Caki2 (cell line): ENCODE results near the gene SERPINA6. TPM values are rescaled to one million over a fixed set of nuclear protein-coding genes. Genes with fewer than 3 reads are reported as not detected.
A peak's percentile ranks its signal among the peaks of the same experiment; 100 is the strongest.

Experiments
- DNase-seq: peaks from one replicate; pipeline ENCODE4 v3.0.0-alpha.2; 2015; ENCODE audit warnings: low read depth
- in situ Hi-C: cut with HindIII; loops from 2 replicates; pipeline ENCODE4 v1.10.0; 2016; ENCODE audit warnings: low sequenced_read_pairs, low pct_unique_long_range_greater_than_20kb, mixed read lengths
- total RNA-seq: library from RNA; depleted of rRNA; stranded (reverse); fragments of >200 nt; shearing (Covaris generic); gene quantifications from 2 replicates; pipeline ENCODE4 v1.2.3, GENCODE V29; 2014; ENCODE audit warnings: low replicate concordance

Gene SERPINA6
- total RNA-seq, 1 experiment from 2014 or later: 3.8 TPM

DNA sequence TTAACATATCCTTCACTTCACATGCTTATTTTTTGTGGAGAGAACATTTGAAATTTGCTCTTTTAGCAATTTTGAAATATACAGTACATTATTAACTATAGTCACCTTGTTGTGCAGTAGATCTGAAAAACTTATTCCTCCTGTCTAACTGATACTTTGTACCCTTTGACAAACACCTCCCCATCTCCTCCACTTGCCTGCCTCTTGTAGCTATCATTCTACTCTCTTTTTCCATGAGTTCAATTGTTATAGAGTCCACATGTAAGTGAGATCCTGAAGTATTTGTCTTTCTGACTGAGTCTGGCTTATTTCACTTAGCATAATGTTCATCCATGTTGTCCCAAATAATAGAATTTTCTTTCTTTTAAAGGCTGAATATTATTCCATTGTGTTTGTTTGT lies 9.5 kb upstream of the SERPINA6 start:
- in situ Hi-C loops: no loop called here

DNA sequence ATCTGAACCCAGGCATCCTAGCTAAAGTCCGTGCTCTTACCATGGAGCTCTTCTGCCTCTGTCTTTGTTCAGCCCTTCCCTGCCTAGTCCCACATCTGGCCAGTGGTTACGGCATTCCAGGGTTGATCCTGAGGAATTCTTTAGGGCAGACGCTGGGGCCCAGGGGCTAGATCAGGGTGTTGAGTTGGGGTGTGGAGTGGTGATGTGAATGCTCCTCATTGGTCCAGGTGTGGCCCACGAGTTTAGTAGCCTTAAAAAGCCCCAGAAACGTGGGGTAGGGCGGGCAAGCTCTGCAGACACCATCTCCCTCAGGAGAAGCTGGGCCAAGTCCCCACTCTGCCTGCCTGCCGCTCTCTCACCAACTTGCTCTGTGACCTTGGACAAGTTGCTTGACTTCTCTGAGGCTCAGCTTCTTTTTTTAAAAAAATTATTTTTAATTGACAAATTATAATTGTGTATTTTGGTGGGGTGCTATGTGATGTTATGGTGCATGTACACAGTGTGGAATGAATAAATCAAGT lies 9.0 kb upstream of the SERPINA6 start:
- DNase-seq: no peak
- in situ Hi-C loops: no loop called here

More for the DNA sequence above, 9.5 kb upstream of the SERPINA6 start:
- no peak for DNase-seq

DNA sequence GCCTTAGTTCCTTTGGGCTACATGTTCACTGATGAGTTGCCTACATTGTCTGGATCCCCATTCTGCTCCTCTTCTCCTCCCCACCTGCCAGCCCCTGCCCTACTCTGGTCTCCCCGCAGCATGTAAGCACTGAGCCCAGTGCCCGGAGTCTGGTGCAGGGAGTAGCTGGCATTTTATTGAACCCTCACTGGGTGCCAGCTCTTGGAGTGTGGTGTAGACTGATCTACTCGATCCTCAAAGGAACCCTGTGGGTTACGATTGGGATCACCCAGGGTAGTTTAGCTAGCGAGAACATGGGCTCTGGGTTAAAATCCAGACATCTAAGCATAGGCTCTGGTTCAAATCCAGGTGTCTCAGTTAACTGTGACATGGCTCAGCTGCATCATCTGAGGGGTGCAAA lies 8.3 kb upstream of the SERPINA6 start:
- in situ Hi-C loops: no loop called here

DNA sequence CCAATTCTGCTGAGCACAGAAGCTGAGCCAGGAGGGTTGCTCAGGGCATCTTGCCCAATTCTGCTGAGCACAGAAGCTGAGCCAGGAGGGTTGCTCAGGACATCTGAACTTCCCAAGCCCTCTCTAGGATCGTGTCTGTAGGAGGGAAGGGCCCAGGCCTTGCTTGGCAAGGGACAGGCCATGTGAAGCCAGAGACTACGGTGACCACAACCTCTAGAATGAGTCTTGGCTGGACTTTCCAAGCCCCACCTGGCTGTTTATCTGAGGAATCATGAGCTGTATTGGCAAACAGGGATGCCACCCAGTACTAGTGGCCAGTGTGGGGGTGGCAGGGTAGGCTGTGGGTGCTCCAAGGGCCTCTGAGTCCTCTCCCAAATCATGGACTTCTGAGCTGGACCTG lies 7.7 kb upstream of the SERPINA6 start:
- no peak for DNase-seq
- in situ Hi-C loops: no loop called here

More for the DNA sequence above, 8.3 kb upstream of the SERPINA6 start:
- DNase-seq: no peak

DNA sequence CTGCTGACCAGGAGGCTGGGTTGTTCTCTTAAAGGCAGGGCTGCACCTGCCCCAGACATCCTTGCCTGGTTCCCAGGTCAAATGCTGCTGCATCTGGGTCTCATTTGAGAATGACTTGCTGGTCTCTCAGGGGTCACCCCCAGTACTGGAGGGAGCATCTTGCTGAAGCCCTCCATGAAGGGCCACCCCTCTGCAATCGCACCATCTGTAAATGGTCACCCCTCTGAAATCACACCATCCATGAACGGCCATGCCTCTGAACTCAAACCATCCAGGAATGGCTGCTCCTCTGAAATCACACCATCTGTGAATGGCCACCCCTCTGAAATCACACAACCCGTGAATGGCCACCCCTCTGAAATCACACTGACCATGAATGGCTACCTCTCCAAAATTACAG lies 7.3 kb upstream of the SERPINA6 start:
- DNase-seq: no peak
- in situ Hi-C loops: no loop called here

DNA sequence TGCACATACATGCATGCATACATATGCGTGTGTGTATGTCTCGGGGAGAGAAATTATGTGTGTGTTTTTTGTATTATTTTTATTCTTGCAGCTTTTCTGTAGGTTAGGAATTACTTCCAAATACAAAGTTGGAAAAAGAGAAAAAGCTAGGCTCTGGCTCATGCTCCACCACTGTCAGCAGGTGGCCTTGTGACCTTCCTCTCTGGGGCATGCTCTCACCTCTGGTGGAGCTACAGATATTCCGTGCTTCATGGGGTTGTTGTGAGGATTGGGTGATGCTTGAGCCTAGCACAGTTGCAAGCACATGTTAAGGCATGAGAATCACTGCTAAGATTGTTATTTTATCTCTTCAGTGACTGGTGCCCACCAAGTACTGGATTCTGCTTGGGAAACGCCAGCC lies 6.7 kb upstream of the SERPINA6 start:
- in situ Hi-C loops: no loop called here
- DNase-seq: no peak

DNA sequence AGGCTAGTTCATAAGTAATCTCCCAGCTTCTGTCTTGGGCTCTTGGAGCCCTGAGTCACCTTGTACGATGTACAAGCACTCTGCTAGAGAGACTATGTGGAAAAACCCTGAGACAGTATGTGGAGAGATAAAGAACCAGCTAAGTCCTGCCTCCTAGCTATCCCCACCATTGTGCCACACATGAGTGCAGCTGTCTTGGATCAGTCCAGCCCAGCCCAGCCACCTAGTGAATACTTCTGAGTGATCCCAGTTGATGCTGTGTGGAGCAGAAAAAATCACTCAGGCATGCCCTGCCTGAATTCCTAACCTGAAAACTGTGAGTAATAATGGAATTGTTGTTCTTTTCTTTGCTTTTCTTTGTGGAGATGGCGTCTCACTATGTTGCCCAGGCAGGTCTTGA lies 5.1 kb upstream of the SERPINA6 start:
- DNase-seq: peak; percentile 79
- in situ Hi-C loops: no loop called here

DNA sequence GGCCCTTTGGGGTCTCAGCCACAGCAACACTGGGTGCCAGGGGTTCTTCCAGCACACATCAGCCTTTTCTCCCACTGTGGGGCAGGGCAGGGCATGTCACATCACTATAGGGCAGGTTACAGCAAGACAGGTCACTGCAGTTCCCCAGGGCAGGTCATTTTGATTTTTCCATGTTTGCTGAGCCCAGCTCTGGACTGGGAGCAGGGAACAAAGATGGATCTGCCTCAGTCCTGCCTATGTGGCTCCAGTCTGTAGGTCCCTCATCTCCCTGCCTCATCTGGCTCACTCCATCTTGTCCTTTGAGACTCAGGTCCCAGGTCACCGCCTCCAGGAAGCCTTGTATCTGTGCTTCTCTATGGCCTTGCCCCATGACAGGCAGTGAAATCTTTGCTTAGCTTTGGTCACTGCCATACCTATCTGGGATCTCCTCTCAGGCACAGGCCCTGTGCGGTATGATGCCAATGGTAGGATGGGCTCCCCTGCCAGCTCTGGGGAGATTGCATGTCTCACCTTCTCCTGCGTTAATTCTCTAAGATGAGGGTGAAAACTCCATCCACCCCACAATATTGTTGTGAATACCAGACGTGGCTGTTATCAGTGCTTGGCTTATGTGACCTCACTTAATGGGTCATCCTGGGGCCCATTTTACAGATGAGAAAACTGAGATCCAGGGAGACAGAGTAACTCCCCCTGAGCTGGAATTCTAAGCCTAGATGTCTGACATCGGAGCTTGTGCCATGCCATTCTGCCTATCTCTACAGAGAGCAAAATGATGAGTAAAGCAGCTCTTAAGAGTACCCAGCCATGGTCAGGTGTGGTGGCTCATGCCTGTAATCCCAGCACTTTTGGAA lies 1.5 kb downstream of the SERPINA6 start:
- in situ Hi-C loops: no loop called here
- no peak for DNase-seq

DNA sequence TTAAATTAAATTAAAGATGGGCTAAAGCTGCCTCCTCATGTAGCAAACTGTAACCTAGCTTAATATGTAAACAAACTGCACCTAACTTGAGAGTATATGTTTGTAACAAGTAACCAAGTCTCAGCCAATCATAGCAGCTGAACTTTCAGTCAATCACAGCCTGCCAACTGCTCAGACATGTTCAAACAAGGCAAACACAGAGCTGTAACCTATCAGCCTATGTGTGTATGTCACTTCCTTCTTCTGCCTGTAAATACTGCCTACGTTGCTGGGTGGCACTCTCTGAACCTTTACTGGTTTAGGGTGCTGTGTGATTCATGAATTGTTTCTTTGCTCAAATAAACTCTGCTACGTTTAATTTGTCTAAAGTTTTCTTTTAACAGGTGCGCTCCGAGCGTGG lies 2.9 kb downstream of the SERPINA6 start:
- in situ Hi-C loops: no loop called here
- peak; percentile 68 for DNase-seq

DNA sequence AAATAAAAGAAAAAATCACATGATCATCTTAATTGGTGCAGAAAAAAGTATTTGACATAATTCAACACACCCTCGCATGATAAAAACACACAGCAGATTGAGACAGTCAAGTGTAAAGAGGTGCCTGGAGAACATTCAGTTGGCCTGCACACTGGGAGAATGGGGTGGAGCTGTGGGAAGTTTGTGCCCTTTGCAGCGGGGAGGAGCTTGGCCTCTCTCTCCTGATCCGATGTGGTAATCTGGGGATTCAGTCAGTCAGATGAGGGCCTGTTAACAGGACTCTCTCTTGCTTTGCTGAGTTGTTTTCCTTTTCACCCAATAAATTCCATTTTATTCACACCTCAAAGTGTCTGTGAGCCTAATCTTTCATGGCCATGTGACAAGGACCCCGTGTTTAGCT lies 5.9 kb downstream of the SERPINA6 start:
- no peak for DNase-seq
- in situ Hi-C loops: no loop called here

DNA sequence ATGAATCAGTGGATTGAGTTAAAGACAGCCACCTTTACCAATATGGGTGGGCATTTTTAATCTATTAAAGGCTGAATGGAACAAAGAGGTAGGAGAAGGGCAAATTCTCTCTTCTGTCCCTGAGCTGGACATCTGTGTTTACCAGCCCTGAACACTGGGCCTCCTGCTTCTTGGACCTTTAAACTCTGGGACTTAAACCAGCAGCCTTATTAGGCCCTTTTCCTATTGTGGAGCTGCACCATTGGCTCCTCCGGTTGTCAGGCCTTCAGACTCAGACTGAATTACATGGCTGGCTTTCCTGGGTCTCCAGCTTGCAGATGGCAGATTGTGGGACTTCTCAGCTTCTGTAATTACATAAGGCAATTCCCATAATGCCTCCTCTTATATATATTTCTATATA lies 6.4 kb downstream of the SERPINA6 start:
- in situ Hi-C loops: no loop called here
- DNase-seq: no peak

DNA sequence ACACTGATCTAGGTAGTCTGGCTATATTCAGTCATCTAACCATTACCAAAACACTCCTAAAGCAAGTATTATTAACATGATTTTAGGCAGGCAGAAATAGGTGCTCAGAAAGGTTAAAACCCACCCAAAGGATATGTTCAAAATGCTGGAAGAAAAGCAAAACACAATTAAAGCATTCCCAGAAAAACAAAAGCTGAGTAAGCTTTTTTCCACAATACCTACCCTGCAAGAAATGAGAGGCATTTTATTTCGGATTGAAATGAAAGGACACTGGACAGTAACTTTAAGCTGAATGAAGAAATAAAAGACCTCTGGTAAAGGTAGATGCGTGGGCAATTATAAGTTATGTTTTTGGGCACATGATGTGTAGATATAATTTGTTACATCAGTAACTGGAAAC lies 8.2 kb downstream of the SERPINA6 start:
- DNase-seq: no peak
- in situ Hi-C loops: no loop called here

DNA sequence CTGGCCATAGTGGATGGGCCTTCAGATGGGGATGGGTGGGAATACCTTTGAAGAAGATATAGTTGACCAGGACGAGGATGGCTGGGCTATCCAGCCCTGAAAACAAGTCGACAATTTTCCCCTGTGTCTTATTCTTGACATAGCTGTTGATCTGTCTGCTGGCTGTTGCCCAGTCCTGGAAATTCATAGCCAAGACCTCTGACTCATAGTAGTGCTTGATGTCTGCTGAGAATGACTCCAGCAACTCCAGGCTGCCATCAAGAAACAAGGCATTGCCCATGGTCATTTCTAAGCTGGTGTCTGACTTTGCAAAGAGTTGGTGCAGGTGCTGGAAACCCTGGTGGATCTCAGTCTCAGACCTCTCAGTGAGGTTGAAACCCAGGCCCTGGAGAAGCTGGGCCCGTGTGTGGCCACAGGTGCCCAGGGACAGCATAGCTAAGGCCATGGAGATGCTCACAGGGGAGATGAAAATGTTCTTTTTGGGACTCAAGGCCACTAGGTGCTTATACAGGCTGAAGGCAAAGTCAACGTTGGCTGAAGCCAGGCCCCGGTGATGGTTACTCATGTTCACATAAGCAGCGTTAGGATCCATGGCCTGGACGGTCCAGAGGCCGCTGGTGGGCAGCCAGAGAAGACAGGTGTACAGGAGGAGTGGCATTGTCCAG lies 9.0 kb downstream of the SERPINA6 start:
- in situ Hi-C loops: no loop called here

DNA sequence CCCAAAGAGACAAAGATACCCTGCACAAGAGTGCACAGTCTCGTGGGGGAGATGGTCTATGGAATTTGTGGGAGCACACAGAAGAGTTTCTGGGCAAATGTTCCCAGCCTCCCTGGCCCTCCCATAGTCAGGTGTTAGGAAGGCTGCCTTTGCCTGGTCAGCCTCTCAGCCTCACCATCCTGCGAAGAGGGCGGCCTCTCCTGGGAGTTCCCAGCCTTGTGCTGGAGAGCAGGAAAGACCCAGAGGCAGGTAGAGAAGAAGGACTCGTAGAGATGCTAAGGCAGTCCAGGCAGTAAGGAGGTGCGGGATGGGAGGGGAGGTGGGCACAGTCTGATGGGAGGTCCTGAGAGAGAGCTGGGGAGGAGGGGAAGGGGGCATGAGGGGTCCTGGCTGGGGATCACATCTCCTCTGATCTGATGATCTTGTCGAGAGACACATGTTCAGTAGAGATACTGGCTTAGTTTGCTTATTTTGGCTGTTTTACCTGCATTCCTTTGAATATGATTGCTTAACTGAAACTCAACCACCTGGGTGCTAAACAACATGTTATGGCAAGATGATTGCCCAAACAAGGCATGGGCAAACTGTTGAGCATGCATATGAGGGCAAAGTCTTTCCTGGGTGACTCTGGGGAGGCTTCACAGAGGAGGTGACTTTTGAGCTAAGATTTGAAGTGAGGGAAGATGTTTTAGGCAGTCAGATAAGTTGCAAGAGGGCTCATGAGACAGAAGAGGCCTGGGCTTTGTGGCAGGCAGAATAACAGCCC lies 10.5 kb downstream of the SERPINA6 start:
- no peak for DNase-seq
- in situ Hi-C loops: no loop called here

More for the DNA sequence above, 9.0 kb downstream of the SERPINA6 start:
- DNase-seq: no peak

DNA sequence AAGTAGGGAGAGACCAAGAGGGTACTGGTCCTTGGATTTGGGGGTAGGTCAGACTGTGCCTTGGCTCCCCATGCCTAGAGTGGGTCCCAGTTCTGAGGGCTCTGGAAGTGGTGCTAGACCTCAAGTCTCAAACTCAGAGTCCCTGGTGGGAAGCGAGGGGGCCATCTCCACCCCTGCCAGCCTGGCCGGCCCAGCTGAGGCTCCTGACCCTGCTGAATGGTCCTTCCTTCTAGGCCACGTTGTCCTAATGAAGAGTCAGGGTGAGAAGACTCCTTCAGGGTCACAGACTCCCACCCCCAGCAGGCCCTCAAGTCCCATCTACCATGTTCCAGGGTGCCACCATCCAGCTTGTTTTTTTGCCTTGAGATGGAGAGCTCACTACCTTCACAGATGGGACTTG lies 12.9 kb downstream of the SERPINA6 start:
- no peak for DNase-seq
- in situ Hi-C loops: no loop called here

DNA sequence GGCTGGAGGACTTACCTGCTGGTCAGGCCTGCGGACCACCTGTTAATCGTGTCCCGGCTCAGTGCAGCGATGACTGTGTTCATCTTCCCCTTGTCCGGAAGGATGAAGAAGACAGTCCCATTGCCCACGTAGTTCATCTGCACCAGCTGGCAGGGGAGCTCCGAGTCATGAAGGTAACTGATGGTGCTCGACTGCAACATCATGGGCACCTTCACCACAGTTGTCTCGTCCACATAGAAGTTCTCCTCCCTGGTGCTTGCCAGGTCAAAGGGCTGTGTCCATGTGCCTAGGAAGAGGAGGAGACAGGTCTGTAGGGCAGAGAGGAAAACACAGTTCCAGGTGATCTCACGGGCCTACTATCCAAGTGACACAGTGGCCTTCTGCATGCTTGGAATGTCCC lies 13.4 kb downstream of the SERPINA6 start:
- in situ Hi-C loops: no loop called here
- DNase-seq: no peak

DNA sequence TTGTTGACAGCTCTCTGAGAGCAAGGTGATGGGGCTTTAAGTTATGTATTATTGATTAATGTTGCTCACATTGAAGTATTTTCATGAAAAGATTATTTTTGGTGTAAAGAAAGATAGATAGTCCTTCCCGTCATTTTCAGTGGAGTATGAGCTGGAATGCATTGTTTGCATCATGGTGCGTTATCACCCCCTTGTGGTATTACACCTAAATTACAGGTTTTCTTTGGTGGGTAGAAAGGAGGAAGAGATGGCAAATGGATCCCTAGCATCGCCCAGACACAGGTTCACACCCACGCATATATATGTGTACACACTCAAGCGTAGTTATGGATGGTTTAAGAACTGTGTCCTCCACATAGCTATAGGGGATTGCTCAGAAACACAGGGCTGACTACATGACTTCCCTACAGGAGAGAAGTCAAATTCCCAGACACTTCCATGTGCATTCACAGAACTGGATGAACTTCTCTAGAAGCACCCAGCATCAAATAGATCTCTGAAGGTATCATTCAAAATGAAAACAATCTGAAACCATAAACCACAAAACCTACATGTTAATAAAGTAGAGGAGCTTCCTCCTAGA lies 15.6 kb downstream of the SERPINA6 start:
- in situ Hi-C loops: no loop called here
- no peak for DNase-seq
